Neural progenitor cell (in vitro differentiated cells): Measurements from ENCODE around the gene CYBA. TPM values are rescaled to one million over a fixed set of nuclear protein-coding genes. Genes with fewer than 3 reads are reported as not detected.

Experiments used
- DNase-seq: peaks from one replicate; pipeline ENCODE4 v3.0.0-alpha.2; 2016; ENCODE audit warnings: low spot score
- H2AFZ ChIP-seq: fragments of 200-600 bp; sonication (generic); replicated peaks from 2 replicates; pipeline ENCODE4 v1.6.1; 2016; ENCODE audit warnings: antibody characterized with exemption
- H3F3A ChIP-seq: fragments of 200-600 bp; sonication (generic); 2 replicates; pipeline ENCODE4 v1.6.1; 2016; ENCODE audit warnings: antibody characterized with exemption, low read depth
- H3K27ac ChIP-seq: fragments of 200-600 bp; sonication (generic); 2 replicates; pipeline ENCODE4 v1.5.1; 2016; ENCODE audit warnings: mild to moderate bottlenecking
- H3K27me3 ChIP-seq: fragments of 200-600 bp; sonication (generic); 2 replicates; pipeline ENCODE4 v1.6.1; 2016; ENCODE audit warnings: mild to moderate bottlenecking, moderate library complexity
- H3K36me3 ChIP-seq: fragments of 200-600 bp; sonication (generic); 2 replicates; pipeline ENCODE4 v1.5.1; 2016
- H3K4me1 ChIP-seq: fragments of 200-600 bp; sonication (generic); 2 replicates; pipeline ENCODE4 v1.6.1; 2016; ENCODE audit warnings: mixed run types
- H3K4me2 ChIP-seq: fragments of 200-600 bp; sonication (generic); 2 replicates; pipeline ENCODE4 v1.6.1; 2016
- H3K4me3 ChIP-seq: fragments of 200-600 bp; sonication (generic); 2 replicates; pipeline ENCODE4 v1.5.1; 2016
- H3K79me2 ChIP-seq: fragments of 200-600 bp; sonication (generic); 2 replicates; pipeline ENCODE4 v1.6.1; 2016; ENCODE audit warnings: low read depth
- H3K9ac ChIP-seq: fragments of 200-600 bp; sonication (generic); 2 replicates; pipeline ENCODE4 v1.6.1; 2016
- H3K9me3 ChIP-seq: fragments of 200-600 bp; sonication (generic); 2 replicates; pipeline ENCODE4 v1.5.1; 2016; ENCODE audit warnings: low read depth
- H4K20me1 ChIP-seq: fragments of 200-600 bp; sonication (generic); 2 replicates; pipeline ENCODE4 v1.6.1; 2016; ENCODE audit warnings: low read depth
- H3K27ac Mint-ChIP-seq: 3 replicates; pipeline ENCODE4 v1.8.0; 2021; ENCODE audit warnings: mixed read lengths
- H3K27me3 Mint-ChIP-seq: 2 replicates; pipeline ENCODE4 v1.8.0; 2022; ENCODE audit warnings: low read depth, mild to moderate bottlenecking, inconsistent platforms, moderate library complexity, mixed read lengths; ENCODE audit not compliant: insufficient read depth
- H3K36me3 Mint-ChIP-seq: 3 replicates; pipeline ENCODE4 v1.8.0; 2021; ENCODE audit warnings: mixed read lengths
- H3K4me1 Mint-ChIP-seq: 3 replicates; pipeline ENCODE4 v1.8.0; 2021; ENCODE audit warnings: mixed read lengths
- H3K4me3 Mint-ChIP-seq: 3 replicates; pipeline ENCODE4 v1.8.0; 2021; ENCODE audit warnings: mild to moderate bottlenecking, moderate library complexity, mixed read lengths
- H3K9me3 Mint-ChIP-seq: 3 replicates; pipeline ENCODE4 v1.8.0; 2020; ENCODE audit warnings: mixed read lengths
- CTCF ChIP-seq: fragments of 200-600 bp; sonication (generic); IDR thresholded peaks from 2 replicates; pipeline ENCODE4 v1.5.1; 2017; ENCODE audit warnings: antibody characterized with exemption, mild to moderate bottlenecking
- EZH2 ChIP-seq: fragments of 200-600 bp; sonication (generic); IDR thresholded peaks from 2 replicates; pipeline ENCODE4 v1.6.1; 2017; ENCODE audit warnings: antibody characterized with exemption, mild to moderate bottlenecking, moderate library complexity
- EZH2phosphoT487 ChIP-seq: fragments of 200-600 bp; sonication (generic); IDR thresholded peaks from 2 replicates; pipeline ENCODE4 v1.6.1; 2017; ENCODE audit warnings: antibody characterized with exemption
- total RNA-seq: library from RNA; depleted of rRNA; stranded (reverse); fragments of >200 nt; gene quantifications from 2 replicates; pipeline ENCODE4 v1.2.3, GENCODE V29; 2015; ENCODE audit warnings: low replicate concordance

CYBA gene
- total RNA-seq, 1 donor from 2014 or later: 29.9 TPM

- Histone ChIP-seq H3K4me1 (peaks cover 5% of the 10 kb centered on the region), H4K20me1 (no peaks in the 10 kb centered on the region), H3K27ac (no peak overlapping the region), H3K36me3 (no peaks in the 10 kb centered on the region), H3K4me2 (no peak overlapping the region), H3K9me3 (no peaks in the 10 kb centered on the region), H3K79me2 (no peaks in the 10 kb centered on the region), H3K9ac (no peak overlapping the region), H2AFZ (no peak overlapping the region), H3K27me3 (peaks cover 21% of the 10 kb centered on the region), H3F3A (peaks cover 19% of the 10 kb centered on the region), H3K4me3 (no peak overlapping the region)
- Mint-ChIP-seq H3K27me3 (peaks cover 24% of the 10 kb centered on the region), H3K9me3 (no peaks in the 10 kb centered on the region), H3K4me1 (peaks cover 7% of the 10 kb centered on the region), H3K27ac (no peak overlapping the region), H3K4me3 (no peak overlapping the region), H3K36me3 (no peaks in the 10 kb centered on the region)
- TF ChIP-seq EZH2: no peak
- TF ChIP-seq CTCF: no peak
- TF ChIP-seq EZH2phosphoT487: no peak
- DNase-seq: no peak
Observed at GRCh38 chr16:88680554-88681083, 29.8 kb upstream of the CYBA start.

GRCh38 chr16:88678224-88678979 lies 27.5 kb upstream of the CYBA start:
- Histone ChIP-seq H3K4me1 (no peaks in the 10 kb centered on the region), H3K4me2 (no peak overlapping the region), H4K20me1 (no peaks in the 10 kb centered on the region), H3K79me2 (no peaks in the 10 kb centered on the region), H3K36me3 (no peaks in the 10 kb centered on the region), H3F3A (peaks cover 13% of the 10 kb centered on the region), H3K27ac (no peak overlapping the region), H3K4me3 (no peak overlapping the region), H3K27me3 (no peaks in the 10 kb centered on the region), H3K9ac (no peak overlapping the region), H3K9me3 (no peaks in the 10 kb centered on the region), H2AFZ (no peak overlapping the region)
- TF ChIP-seq CTCF: no peak
- no peak for TF ChIP-seq EZH2phosphoT487
- no peak for TF ChIP-seq EZH2
- Mint-ChIP-seq H3K4me1 (peaks cover 2% of the 10 kb centered on the region), H3K36me3 (no peaks in the 10 kb centered on the region), H3K27ac (no peak overlapping the region), H3K9me3 (no peaks in the 10 kb centered on the region), H3K4me3 (no peak overlapping the region), H3K27me3 (peaks cover 12% of the 10 kb centered on the region)
- DNase-seq: no peak

- no peaks in the 10 kb centered on the region for H4K20me1 ChIP-seq
- no peak overlapping the region for H3K4me3 ChIP-seq
- Mint-ChIP-seq H3K36me3 (no peaks in the 10 kb centered on the region), H3K27ac (no peak overlapping the region), H3K9me3 (no peaks in the 10 kb centered on the region), H3K4me1 (peaks cover 2% of the 10 kb centered on the region), H3K4me3 (no peak overlapping the region), H3K27me3 (peaks cover 10% of the 10 kb centered on the region)
- no peaks in the 10 kb centered on the region for H3K36me3 ChIP-seq
- peaks cover 13% of the 10 kb centered on the region for H3F3A ChIP-seq
- H3K27me3 ChIP-seq: no peaks in the 10 kb centered on the region
- no peak for TF ChIP-seq CTCF
- no peak for TF ChIP-seq EZH2
- no peak for TF ChIP-seq EZH2phosphoT487
- H3K79me2 ChIP-seq: no peaks in the 10 kb centered on the region
- no peaks in the 10 kb centered on the region for H3K9me3 ChIP-seq
- no peak overlapping the region for H3K9ac ChIP-seq
- DNase-seq: no peak
- H3K27ac ChIP-seq: no peak overlapping the region
- H2AFZ ChIP-seq: no peak overlapping the region
- H3K4me1 ChIP-seq: no peaks in the 10 kb centered on the region
- no peak overlapping the region for H3K4me2 ChIP-seq
Observed at GRCh38 chr16:88677721-88678120, 26.9 kb upstream of the CYBA start.
